Stomach (tissue), 4 donors: ENCODE data around the gene MAP2K1.

Experiments used
- CTCF ChIP-seq, 7 experiments: fragments of 450-650 bp in 4 of 7; fragments of 200-600 bp in 3 of 7; sonication (generic) in 3 of 7; IDR thresholded peaks; one replicate each; pipeline ENCODE4 v1.5.1; 2016 to 2019; ENCODE audit warnings: antibody characterized with exemption in 7 of 7, control low read depth in 2 of 7, mild to moderate bottlenecking in 1 of 7
- POLR2A ChIP-seq, 4 donors: fragments of 450-650 bp; IDR thresholded peaks; one replicate each; pipeline ENCODE4 v1.6.1; 2016; ENCODE audit warnings: antibody characterized with exemption in 4 of 4, control low read depth in 2 of 4, mild to moderate bottlenecking in 1 of 4, moderate library complexity in 1 of 4
- POLR2AphosphoS5 ChIP-seq, 3 donors: sonication (generic); formaldehyde crosslinking; IDR thresholded peaks; one replicate each; pipeline ENCODE4 v1.6.1; 2016; ENCODE audit warnings: antibody characterized with exemption in 3 of 3

DNA sequence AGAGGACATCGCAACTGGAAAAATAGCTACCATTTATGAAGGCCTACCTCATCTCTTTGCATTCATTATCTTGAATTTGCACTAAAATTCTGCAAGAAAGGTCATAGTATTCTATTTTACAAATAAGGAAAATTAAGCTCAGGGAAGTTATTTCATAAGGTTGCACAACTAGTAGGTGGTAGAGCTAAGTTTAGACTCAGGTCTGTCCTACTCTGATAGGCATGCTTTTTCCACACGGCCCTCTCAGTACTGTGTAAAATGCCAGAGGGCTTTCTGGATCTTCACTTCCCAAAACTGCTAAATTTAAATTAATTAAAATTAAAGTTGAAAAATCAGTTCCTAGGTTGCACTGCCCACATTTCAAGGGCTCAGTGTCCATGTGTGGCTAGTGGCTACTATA lies 18.3 kb downstream of the MAP2K1 start:
- no peak for TF ChIP-seq POLR2A (IDR thresholded peaks at IDR 0.05)
- no peak for TF ChIP-seq CTCF (IDR thresholded peaks at IDR 0.05)
- no peak for TF ChIP-seq POLR2AphosphoS5 (IDR thresholded peaks at IDR 0.05)
